Stimulated activated memory B cell treated with anti-CD40 and anti-IgM and Interleukin-4, amounts not matched to agents 10 μg/mL and 1 μg/mL and 100 μg/mL, for 72 hours (primary cell): Measurements from ENCODE around the gene DICER1.

Experiments used
- ATAC-seq: fragments of 150-1000 bp; cut with Tn5 transposase; 2 replicates; pipeline ENCODE4 v1.10.0; 2021
- H3K27ac Mint-ChIP-seq: one replicate; pipeline ENCODE4 v1.8.0; 2022; ENCODE audit warnings: mild to moderate bottlenecking, mixed read lengths
- H3K27me3 Mint-ChIP-seq: one replicate; pipeline ENCODE4 v1.8.0; 2022; ENCODE audit warnings: mixed read lengths
- H3K36me3 Mint-ChIP-seq: one replicate; pipeline ENCODE4 v1.8.0; 2022; ENCODE audit warnings: mixed read lengths
- H3K4me1 Mint-ChIP-seq: one replicate; pipeline ENCODE4 v1.8.0; 2022; ENCODE audit warnings: mixed read lengths
- H3K4me3 Mint-ChIP-seq: one replicate; pipeline ENCODE4 v1.8.0; 2022; ENCODE audit warnings: mild to moderate bottlenecking, moderate library complexity, mixed read lengths
- H3K9me3 Mint-ChIP-seq: one replicate; pipeline ENCODE4 v1.8.0; 2022; ENCODE audit warnings: mixed read lengths

Gene DICER1

GRCh38 chr14:95061317-95062093 is 95.8 kb downstream of the DICER1 start:
- no peaks in the 10 kb centered on the region for H3K9me3 Mint-ChIP-seq
- H3K4me1 Mint-ChIP-seq, result no peaks in the 10 kb centered on the region
- ATAC-seq, result no peak
- H3K4me3 Mint-ChIP-seq, result no peak overlapping the region
- no peaks in the 10 kb centered on the region for H3K36me3 Mint-ChIP-seq
- H3K27me3 Mint-ChIP-seq, result peaks cover 7% of the 10 kb centered on the region
- H3K27ac Mint-ChIP-seq, result no peak overlapping the region

- H3K36me3 Mint-ChIP-seq, result no peaks in the 10 kb centered on the region
- ATAC-seq, result no peak
- H3K27ac Mint-ChIP-seq, result no peak overlapping the region
- no peaks in the 10 kb centered on the region for H3K4me1 Mint-ChIP-seq
- H3K4me3 Mint-ChIP-seq, result no peak overlapping the region
- peaks cover 3% of the 10 kb centered on the region for H3K27me3 Mint-ChIP-seq
- H3K9me3 Mint-ChIP-seq, result no peaks in the 10 kb centered on the region
Observed at GRCh38 chr14:95059126-95059525, 98.2 kb downstream of the DICER1 start.

GRCh38 chr14:95058491-95058890 is 98.8 kb downstream of the DICER1 start:
- H3K4me3 Mint-ChIP-seq, result no peak overlapping the region
- ATAC-seq, result no peak
- H3K4me1 Mint-ChIP-seq, result no peaks in the 10 kb centered on the region
- H3K27me3 Mint-ChIP-seq, result no peaks in the 10 kb centered on the region
- no peak overlapping the region for H3K27ac Mint-ChIP-seq
- H3K9me3 Mint-ChIP-seq, result no peaks in the 10 kb centered on the region
- H3K36me3 Mint-ChIP-seq, result no peaks in the 10 kb centered on the region

- Mint-ChIP-seq H3K9me3 (no peaks in the 10 kb centered on the region), H3K4me3 (no peak overlapping the region), H3K27me3 (no peaks in the 10 kb centered on the region), H3K4me1 (no peaks in the 10 kb centered on the region), H3K36me3 (no peaks in the 10 kb centered on the region), H3K27ac (no peak overlapping the region)
- no peak for ATAC-seq
Observed at GRCh38 chr14:95057851-95058250, 99.5 kb downstream of the DICER1 start.

- Mint-ChIP-seq H3K36me3 (no peaks in the 10 kb centered on the region), H3K4me3 (no peak overlapping the region), H3K4me1 (no peaks in the 10 kb centered on the region), H3K27ac (no peak overlapping the region), H3K27me3 (no peaks in the 10 kb centered on the region), H3K9me3 (no peaks in the 10 kb centered on the region)
- no peak for ATAC-seq
Observed at GRCh38 chr14:95057147-95057546, 100.2 kb downstream of the DICER1 start.

DNA sequence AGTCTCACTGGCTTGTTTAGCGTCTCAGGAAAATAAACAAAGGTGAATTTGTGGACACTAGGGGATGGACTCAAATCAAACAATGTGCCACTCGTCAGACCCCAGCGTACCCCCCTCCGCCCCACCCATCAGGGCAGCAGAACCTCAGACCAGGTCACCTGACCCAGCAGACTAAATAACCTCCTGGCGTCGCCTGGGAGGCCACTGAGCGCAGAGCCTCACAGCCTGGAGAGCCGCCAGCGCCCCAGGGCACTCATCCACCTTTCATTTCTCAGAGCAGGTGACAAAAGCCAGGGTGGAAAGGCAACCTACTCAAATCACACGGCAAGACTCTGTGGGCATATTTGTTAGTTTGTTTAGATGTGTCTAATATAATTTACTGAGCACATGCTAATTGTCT is 100.9 kb downstream of the DICER1 start:
- no peak overlapping the region for H3K4me3 Mint-ChIP-seq
- no peaks in the 10 kb centered on the region for H3K9me3 Mint-ChIP-seq
- H3K27me3 Mint-ChIP-seq, result no peaks in the 10 kb centered on the region
- H3K36me3 Mint-ChIP-seq, result no peaks in the 10 kb centered on the region
- no peak overlapping the region for H3K27ac Mint-ChIP-seq
- no peak for ATAC-seq
- no peaks in the 10 kb centered on the region for H3K4me1 Mint-ChIP-seq

- ATAC-seq, result no peak
- no peaks in the 10 kb centered on the region for H3K4me1 Mint-ChIP-seq
- no peaks in the 10 kb centered on the region for H3K9me3 Mint-ChIP-seq
- H3K27me3 Mint-ChIP-seq, result peaks cover under 1% of the 10 kb centered on the region
- no peak overlapping the region for H3K4me3 Mint-ChIP-seq
- H3K27ac Mint-ChIP-seq, result no peak overlapping the region
- H3K36me3 Mint-ChIP-seq, result no peaks in the 10 kb centered on the region
Observed at GRCh38 chr14:95055318-95055717, 102.0 kb downstream of the DICER1 start.

GRCh38 chr14:95054346-95055280 is 102.7 kb downstream of the DICER1 start:
- no peak overlapping the region for H3K4me3 Mint-ChIP-seq
- ATAC-seq, result no peak
- H3K27me3 Mint-ChIP-seq, result peaks cover 8% of the 10 kb centered on the region
- no peak overlapping the region for H3K27ac Mint-ChIP-seq
- H3K4me1 Mint-ChIP-seq, result no peaks in the 10 kb centered on the region
- H3K36me3 Mint-ChIP-seq, result no peaks in the 10 kb centered on the region
- peaks cover 5% of the 10 kb centered on the region for H3K9me3 Mint-ChIP-seq

- Mint-ChIP-seq H3K36me3 (no peaks in the 10 kb centered on the region), H3K27me3 (peaks cover 24% of the 10 kb centered on the region), H3K27ac (no peak overlapping the region), H3K4me1 (no peaks in the 10 kb centered on the region), H3K9me3 (peaks cover 6% of the 10 kb centered on the region), H3K4me3 (no peak overlapping the region)
- no peak for ATAC-seq
Observed at GRCh38 chr14:95052016-95052585, 105.2 kb downstream of the DICER1 start.

DNA sequence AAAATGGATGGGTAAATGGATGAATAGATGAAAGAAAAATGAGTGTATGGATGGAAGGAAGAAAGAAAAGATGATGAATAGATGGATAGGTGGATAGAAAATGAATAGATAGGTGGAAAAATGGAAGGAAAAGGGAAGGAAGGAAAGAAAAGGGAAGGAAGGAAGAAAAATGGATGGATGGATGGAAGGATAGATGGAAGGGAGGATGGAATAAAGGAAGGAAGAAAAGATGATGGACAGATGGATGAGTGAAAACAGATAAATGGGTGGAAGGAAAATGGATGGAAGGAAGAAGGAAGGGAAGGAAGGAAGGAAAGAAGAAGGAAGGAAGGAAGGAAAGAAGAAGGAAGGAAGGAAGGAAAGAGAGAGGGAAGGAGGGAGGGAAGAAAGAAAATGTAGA is 107.4 kb downstream of the DICER1 start:
- no peak for ATAC-seq
- Mint-ChIP-seq H3K36me3 (no peaks in the 10 kb centered on the region), H3K4me3 (no peak overlapping the region), H3K27me3 (peaks cover 36% of the 10 kb centered on the region), H3K27ac (no peak overlapping the region), H3K9me3 (peaks cover 6% of the 10 kb centered on the region), H3K4me1 (no peaks in the 10 kb centered on the region)

- no peaks in the 10 kb centered on the region for H3K4me1 Mint-ChIP-seq
- H3K36me3 Mint-ChIP-seq, result no peaks in the 10 kb centered on the region
- ATAC-seq, result no peak
- no peak overlapping the region for H3K27ac Mint-ChIP-seq
- H3K27me3 Mint-ChIP-seq, result peaks cover 45% of the 10 kb centered on the region
- no peak overlapping the region for H3K4me3 Mint-ChIP-seq
- H3K9me3 Mint-ChIP-seq, result peaks cover 6% of the 10 kb centered on the region
Observed at GRCh38 chr14:95048771-95049312, 108.5 kb downstream of the DICER1 start.

- H3K4me1 Mint-ChIP-seq, result no peaks in the 10 kb centered on the region
- H3K27ac Mint-ChIP-seq, result no peak overlapping the region
- no peak overlapping the region for H3K4me3 Mint-ChIP-seq
Observed at GRCh38 chr14:95047754-95048153, 109.6 kb downstream of the DICER1 start.

DNA sequence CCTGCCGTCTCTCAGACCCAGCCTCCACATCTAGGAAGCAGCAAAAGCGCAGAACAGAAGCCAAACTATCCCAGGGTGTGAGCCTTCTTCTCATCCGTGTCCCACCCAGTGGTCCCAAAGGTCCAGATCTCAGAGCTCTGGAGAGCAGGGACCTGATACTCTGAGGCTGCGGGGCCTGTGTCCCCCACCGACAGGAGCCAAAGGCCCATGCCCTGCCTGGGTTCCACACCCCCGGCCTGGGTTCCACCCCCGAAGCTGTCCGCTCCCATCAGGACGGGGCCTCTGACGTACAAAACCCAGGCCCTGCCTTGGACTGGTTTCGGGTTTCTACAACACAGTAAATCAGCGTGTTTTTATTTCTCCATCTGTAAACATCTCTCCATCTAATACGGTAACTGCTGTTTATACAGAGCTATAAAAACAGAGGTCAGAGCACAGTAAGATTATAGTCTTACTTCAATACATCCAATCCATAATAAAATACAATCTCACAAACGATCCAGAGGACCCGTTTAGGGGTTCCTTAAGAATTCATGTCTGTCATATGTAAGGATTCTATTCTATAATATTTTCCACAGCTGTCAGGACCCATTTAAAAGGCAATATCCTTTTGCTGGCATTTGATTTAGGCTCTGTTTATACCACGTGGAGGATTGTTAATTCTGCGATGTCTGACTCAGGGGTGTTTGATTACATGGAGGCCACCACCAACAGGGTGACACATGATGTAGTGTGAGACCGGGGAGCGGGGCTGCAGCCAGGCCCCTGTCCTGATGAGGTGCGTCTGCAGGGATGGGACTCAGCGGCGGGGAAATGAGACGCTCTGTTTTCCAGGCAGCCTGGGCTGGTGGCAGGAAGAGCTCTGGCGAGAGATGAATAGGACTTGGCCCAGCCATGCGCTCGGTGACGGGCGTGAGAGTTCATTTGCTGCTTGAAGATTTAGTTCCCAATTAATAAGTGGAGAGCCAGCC is 110.3 kb downstream of the DICER1 start:
- ATAC-seq, result no peak
- Mint-ChIP-seq H3K4me1 (no peaks in the 10 kb centered on the region), H3K27ac (no peak overlapping the region), H3K4me3 (no peak overlapping the region), H3K9me3 (peaks cover 6% of the 10 kb centered on the region), H3K36me3 (no peaks in the 10 kb centered on the region), H3K27me3 (peaks cover 51% of the 10 kb centered on the region)

More at GRCh38 chr14:95047754-95048153, 109.6 kb downstream of the DICER1 start:
- H3K27me3 Mint-ChIP-seq, result peaks cover 45% of the 10 kb centered on the region
- no peaks in the 10 kb centered on the region for H3K36me3 Mint-ChIP-seq
- peaks cover 6% of the 10 kb centered on the region for H3K9me3 Mint-ChIP-seq
- ATAC-seq, result no peak

DNA sequence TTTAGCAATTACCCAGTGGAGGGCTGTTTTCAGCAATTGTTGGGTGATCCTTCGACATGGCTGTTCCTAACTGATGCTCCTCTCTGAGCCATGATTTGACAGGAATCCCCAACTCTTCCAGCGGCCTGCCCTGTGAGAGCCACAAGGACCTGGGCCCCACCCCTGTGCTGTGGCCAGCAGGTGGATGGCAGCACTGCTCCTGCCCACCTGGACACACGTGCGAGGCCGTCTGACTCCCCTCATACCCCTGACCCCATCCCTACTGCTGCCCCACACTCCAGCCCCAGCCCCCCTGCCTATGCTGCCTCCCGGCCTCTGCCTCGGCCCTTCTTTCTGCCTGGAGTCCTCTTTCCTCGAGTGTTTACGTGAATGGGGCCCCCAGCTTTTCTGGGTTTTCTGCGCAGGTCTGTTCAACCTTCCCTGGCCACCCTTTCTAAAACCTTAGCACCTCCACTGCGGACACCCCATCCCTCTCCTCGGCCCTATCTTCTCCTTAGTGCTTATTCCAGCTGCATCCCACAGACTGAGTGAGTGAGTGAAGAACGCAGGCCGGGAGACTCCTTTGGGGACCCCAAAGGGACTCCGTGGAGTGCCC is 111.4 kb downstream of the DICER1 start:
- Mint-ChIP-seq H3K9me3 (peaks cover 6% of the 10 kb centered on the region), H3K36me3 (no peaks in the 10 kb centered on the region), H3K4me1 (no peaks in the 10 kb centered on the region), H3K27me3 (peaks cover 62% of the 10 kb centered on the region), H3K27ac (no peak overlapping the region), H3K4me3 (no peak overlapping the region)
- no peak for ATAC-seq
